CD14-positive monocyte (primary cell): ENCODE data around the gene EXOC8. TPM values are rescaled to one million over a fixed set of nuclear protein-coding genes. Genes with fewer than 3 reads are reported as not detected.

Source experiments
- DNase-seq, 3 donors: peaks; one replicate each; pipeline ENCODE4 v3.0.0-alpha.2; 2011 to 2022
- H2AFZ ChIP-seq: 2 replicates; pipeline ENCODE4 v1.6.0; 2012; ENCODE audit warnings: mild to moderate bottlenecking, low read depth, low read length, inconsistent platforms; ENCODE audit not compliant: insufficient read depth, poor library complexity, severe bottlenecking
- H3K27ac ChIP-seq, 2 donors: 1 replicate in 1 of 2; 2 replicates in 1 of 2; pipeline ENCODE4 v1.5.1; 2012 to 2013; ENCODE audit warnings: low read length in 2 of 2, control low read depth in 1 of 2, inconsistent platforms in 1 of 2, low read depth in 1 of 2, mild to moderate bottlenecking in 1 of 2
- H3K27me3 ChIP-seq, 2 donors: one replicate each; pipeline versions ENCODE4 v1.6.0 to v1.6.1; 2011 to 2013; ENCODE audit warnings: low read length in 2 of 2; ENCODE audit not compliant: control insufficient read depth in 2 of 2, insufficient read depth in 2 of 2
- H3K36me3 ChIP-seq, 2 donors: replicated peaks in 1 of 2; 1 replicate in 1 of 2; 2 replicates in 1 of 2; pipeline versions ENCODE4 v1.5.1 to v1.6.1; 2012 to 2013; ENCODE audit warnings: low read length in 2 of 2, control low read depth in 1 of 2, inconsistent platforms in 1 of 2, mild to moderate bottlenecking in 1 of 2; ENCODE audit not compliant: insufficient read depth in 2 of 2, control insufficient read depth in 1 of 2
- H3K4me1 ChIP-seq, 2 donors: 1 replicate in 1 of 2; 2 replicates in 1 of 2; pipeline versions ENCODE4 v1.5.1 to v1.6.1; 2012 to 2013; ENCODE audit warnings: low read length in 2 of 2, control low read depth in 1 of 2, inconsistent platforms in 1 of 2, mild to moderate bottlenecking in 1 of 2, moderate library complexity in 1 of 2; ENCODE audit not compliant: insufficient read depth in 2 of 2, control insufficient read depth in 1 of 2
- H3K4me2 ChIP-seq: replicated peaks from 2 replicates; pipeline ENCODE3; 2012; ENCODE audit warnings: low read length, moderate library complexity, mild to moderate bottlenecking; ENCODE audit not compliant: poor library complexity, severe bottlenecking; ENCODE audit errors: extremely low read depth
- H3K4me3 ChIP-seq, 3 experiments: fragments of 200-600 bp in 1 of 3; sonication (generic) in 1 of 3; replicated peaks in 1 of 3; 1 replicate in 2 of 3; 2 replicates in 1 of 3; pipeline ENCODE4 v1.5.1; 2011 to 2013; ENCODE audit warnings: low read length in 3 of 3, mild to moderate bottlenecking in 3 of 3, control low read depth in 2 of 3, low read depth in 2 of 3, inconsistent platforms in 1 of 3, moderate library complexity in 1 of 3
- H3K79me2 ChIP-seq: 2 replicates; pipeline ENCODE4 v1.6.0; 2012; ENCODE audit warnings: mild to moderate bottlenecking, control low read depth, inconsistent platforms, low read length, moderate library complexity; ENCODE audit not compliant: insufficient read depth
- H3K9ac ChIP-seq: 2 replicates; pipeline ENCODE4 v1.6.0; 2017; ENCODE audit warnings: low read length, mild to moderate bottlenecking; ENCODE audit not compliant: insufficient read depth, poor library complexity, severe bottlenecking
- H3K9me3 ChIP-seq, 2 donors: replicated peaks in 1 of 2; 1 replicate in 1 of 2; 2 replicates in 1 of 2; pipeline versions ENCODE4 v1.5.1 to v1.6.1; 2012 to 2013; ENCODE audit warnings: low read length in 2 of 2, control low read depth in 1 of 2; ENCODE audit not compliant: control insufficient read depth in 1 of 2, insufficient read depth in 1 of 2
- H4K20me1 ChIP-seq: 2 replicates; pipeline ENCODE4 v1.6.0; 2012; ENCODE audit warnings: mild to moderate bottlenecking, low read length, control low read depth, moderate library complexity; ENCODE audit not compliant: insufficient read depth
- H3K27ac Mint-ChIP-seq, 7 donors: one replicate each; pipeline ENCODE4 v1.8.0; 2020; ENCODE audit warnings: mild to moderate bottlenecking in 7 of 7, mixed read lengths in 7 of 7, moderate library complexity in 6 of 7, inconsistent platforms in 2 of 7
- H3K27me3 Mint-ChIP-seq, 3 donors: one replicate each; pipeline ENCODE4 v1.8.0; 2021 to 2022; ENCODE audit warnings: low read depth in 3 of 3, mild to moderate bottlenecking in 3 of 3, mixed read lengths in 3 of 3, moderate library complexity in 3 of 3, inconsistent platforms in 1 of 3
- H3K36me3 Mint-ChIP-seq, 2 donors: one replicate each; pipeline ENCODE4 v1.8.0; 2020; ENCODE audit warnings: mixed read lengths in 2 of 2, inconsistent platforms in 1 of 2, mild to moderate bottlenecking in 1 of 2
- H3K4me1 Mint-ChIP-seq: one replicate; pipeline ENCODE4 v1.8.0; 2020; ENCODE audit warnings: mild to moderate bottlenecking, mixed read lengths
- H3K4me3 Mint-ChIP-seq, 2 donors: one replicate each; pipeline ENCODE4 v1.8.0; 2020; ENCODE audit warnings: mild to moderate bottlenecking in 2 of 2, mixed read lengths in 2 of 2, moderate library complexity in 1 of 2
- H3K9me3 Mint-ChIP-seq, 7 donors: one replicate each; pipeline ENCODE4 v1.8.0; 2020 to 2022; ENCODE audit warnings: mixed read lengths in 7 of 7, mild to moderate bottlenecking in 6 of 7, moderate library complexity in 6 of 7, inconsistent platforms in 2 of 7
- WGBS: methylation state at CpG from one replicate; pipeline ENCODE4 v1.1.5; 2013; ENCODE audit warnings: missing lambda C conversion rate; ENCODE audit not compliant: insufficient coverage; 5-methylcytosine and 5-hydroxymethylcytosine counted together
- intact Hi-C, 2 donors: fragments of 100-400 bp; cut with micrococcal nuclease; formaldehyde crosslinking; loops; one replicate each; pipeline versions ENCODE4 v1.15.0 to v1.15.1; 2023
- polyA plus RNA-seq, 3 donors: library from polyadenylated mRNA; depleted of rRNA in 1 of 3; unstranded in 2 of 3; stranded (reverse) in 1 of 3; fragments of 300-500 nt in 2 of 3; fragments of >200 nt in 1 of 3; fragmentation: Illumina TruSeq in 2 of 3; gene quantifications; 1 replicate in 2 of 3; 2 replicates in 1 of 3; pipeline ENCODE4 v1.2.3, GENCODE V29; 2012 to 2021
- TF ChIP-seq, protein P1 (sequence below): fragments of 200-600 bp; IDR thresholded peaks from one replicate; pipeline ENCODE4 v1.8.0; 2022; ENCODE audit warnings: antibody characterized with exemption, mild to moderate bottlenecking

The EXOC8 gene
- polyA plus RNA-seq, 3 donors: 2.8 to 7.8 (median 3.1) TPM

DNA sequence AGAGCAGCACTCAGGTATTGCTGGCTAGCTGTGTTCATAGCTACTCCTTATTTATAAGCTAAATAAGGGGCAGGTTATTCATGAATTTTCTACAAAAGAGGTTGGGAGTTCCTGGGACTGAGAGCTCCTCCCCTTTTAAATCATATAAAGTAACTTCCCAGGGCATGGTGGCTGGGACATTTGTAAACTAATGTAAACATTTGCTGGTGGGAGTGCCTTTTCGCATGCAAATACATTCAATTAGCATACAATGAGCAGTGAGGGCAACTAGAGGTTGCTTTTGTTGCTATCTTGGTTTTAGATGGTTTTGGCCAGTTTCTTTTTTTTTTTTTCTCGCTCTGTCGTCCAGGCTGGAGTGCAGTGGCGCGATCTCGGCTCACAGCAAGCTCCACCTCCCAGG, 53.2 kb downstream of the EXOC8 start:
- Histone ChIP-seq H3K9ac (no peak overlapping the region), H3K27me3 (no peaks in the 10 kb centered on the region), H3K9me3 (no peaks in the 10 kb centered on the region), H3K4me3 (no peak overlapping the region), H4K20me1 (no peaks in the 10 kb centered on the region), H2AFZ (no peak overlapping the region), H3K4me1 (no peaks in the 10 kb centered on the region), H3K79me2 (no peaks in the 10 kb centered on the region), H3K27ac (no peak overlapping the region), H3K36me3 (no peaks in the 10 kb centered on the region), H3K4me2 (no peak overlapping the region)
- Mint-ChIP-seq H3K4me3 (no peak overlapping the region), H3K27me3 (peaks cover 2 to 4% (median 3%) of the 10 kb centered on the region in 3 donors), H3K9me3 (peaks cover 0 to 2% (median 0%) of the 10 kb centered on the region in 7 donors), H3K36me3 (peaks cover 2 to 4% of the 10 kb centered on the region in 2 donors), H3K4me1 (peaks cover 2% of the 10 kb centered on the region), H3K27ac (no peak overlapping the region)
- intact Hi-C loops: no loop called here
- no CpG with 5 or more reads among the region's 6 CpGs for WGBS
- DNase-seq: no peak
- TF ChIP-seq, protein P1, sequence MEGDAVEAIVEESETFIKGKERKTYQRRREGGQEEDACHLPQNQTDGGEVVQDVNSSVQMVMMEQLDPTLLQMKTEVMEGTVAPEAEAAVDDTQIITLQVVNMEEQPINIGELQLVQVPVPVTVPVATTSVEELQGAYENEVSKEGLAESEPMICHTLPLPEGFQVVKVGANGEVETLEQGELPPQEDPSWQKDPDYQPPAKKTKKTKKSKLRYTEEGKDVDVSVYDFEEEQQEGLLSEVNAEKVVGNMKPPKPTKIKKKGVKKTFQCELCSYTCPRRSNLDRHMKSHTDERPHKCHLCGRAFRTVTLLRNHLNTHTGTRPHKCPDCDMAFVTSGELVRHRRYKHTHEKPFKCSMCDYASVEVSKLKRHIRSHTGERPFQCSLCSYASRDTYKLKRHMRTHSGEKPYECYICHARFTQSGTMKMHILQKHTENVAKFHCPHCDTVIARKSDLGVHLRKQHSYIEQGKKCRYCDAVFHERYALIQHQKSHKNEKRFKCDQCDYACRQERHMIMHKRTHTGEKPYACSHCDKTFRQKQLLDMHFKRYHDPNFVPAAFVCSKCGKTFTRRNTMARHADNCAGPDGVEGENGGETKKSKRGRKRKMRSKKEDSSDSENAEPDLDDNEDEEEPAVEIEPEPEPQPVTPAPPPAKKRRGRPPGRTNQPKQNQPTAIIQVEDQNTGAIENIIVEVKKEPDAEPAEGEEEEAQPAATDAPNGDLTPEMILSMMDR: no peak

Other genes with a start within 250 kb of the EXOC8 start
- not detected for gene TRIM67, start 175.8 kb downstream of the EXOC8 start, polyA plus RNA-seq
- 10 to 100 TPM; 20.8 to 40.3 (median 34.8) TPM for gene GNPAT, start 96.6 kb downstream of the EXOC8 start, polyA plus RNA-seq
- gene SPRTN, start 441 bp upstream of the EXOC8 start, polyA plus RNA-seq: 1 to 10 TPM; 4.5 to 9.1 (median 7.8) TPM
- gene EGLN1, start 84.4 kb upstream of the EXOC8 start, polyA plus RNA-seq: 10 to 100 TPM; 12.9 to 27.7 (median 23.1) TPM
- 10 to 100 TPM; 15.6 to 86.9 (median 82.0) TPM for gene TSNAX, start 190.8 kb upstream of the EXOC8 start, polyA plus RNA-seq